ENCODE results near the gene GNA14.

GNA14 gene

DNA sequence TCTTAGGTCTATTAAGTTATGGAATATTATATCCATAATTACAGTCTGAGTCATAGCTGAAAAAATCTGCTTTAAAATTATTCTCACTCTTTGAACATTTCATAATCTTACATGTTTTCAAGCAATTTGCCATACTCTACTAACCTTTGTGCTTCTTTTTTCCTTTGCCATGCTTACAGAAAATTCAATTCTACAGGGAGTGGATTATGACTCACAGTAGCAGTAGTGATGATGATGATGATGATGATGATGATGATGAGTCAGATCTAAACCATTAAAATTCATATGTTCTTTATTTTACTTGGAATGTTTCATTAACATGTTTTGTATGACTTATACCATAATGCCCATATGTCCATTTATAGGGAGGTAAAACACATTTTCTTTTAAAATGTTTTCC lies 263.7 kb downstream of the GNA14 start:
- no peak for DNase-seq

DNA sequence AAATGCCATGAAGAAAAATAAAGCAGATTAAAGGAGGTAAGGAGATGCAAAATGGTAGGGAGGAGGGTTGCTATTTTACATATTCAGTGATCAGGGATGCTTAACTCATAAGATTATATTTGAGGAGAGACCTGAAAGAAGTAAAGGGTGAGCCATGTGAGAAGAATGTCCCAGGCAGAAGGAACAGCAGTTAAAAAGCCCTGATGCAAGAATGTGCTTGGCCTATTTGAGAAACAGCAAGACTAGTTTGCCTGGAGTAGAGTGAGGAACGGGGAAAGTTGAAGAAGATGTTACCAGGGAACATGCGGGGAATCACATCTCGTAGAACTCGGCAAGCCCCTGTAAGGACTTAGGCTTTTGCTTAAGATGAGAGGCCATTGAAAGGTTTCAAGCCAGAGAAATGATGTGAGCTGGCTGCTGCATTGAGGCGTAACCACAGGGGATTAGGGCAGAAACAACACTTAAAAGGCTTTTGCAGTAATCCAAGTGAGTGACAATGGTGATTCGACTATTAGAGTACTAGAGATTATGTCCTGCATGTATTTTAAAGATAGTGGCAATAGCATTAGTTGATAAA lies 272.1 kb downstream of the GNA14 start:
- no peak for DNase-seq

GRCh38 chr9:77374266-77374665 lies 273.9 kb downstream of the GNA14 start:
- no peak for DNase-seq

All from NCI-H526 (cell line).